SH-SY5Y (cell line): ENCODE measurements around the gene DSCAM.

Experiments
- GATA2 ChIP-seq: IDR thresholded peaks from 2 replicates; pipeline ENCODE4 v1.6.1; 2011; ENCODE audit warnings: mild to moderate bottlenecking, low read depth, low read length
- GATA3 ChIP-seq: IDR thresholded peaks from 2 replicates; pipeline ENCODE4 v1.6.1; 2011; ENCODE audit warnings: low read depth, mild to moderate bottlenecking, low read length, moderate library complexity

GRCh38 chr21:40882192-40882915, 35.4 kb upstream of the DSCAM start:
- TF ChIP-seq GATA3 (no peak), GATA2 (no peak)
